HepG2 (cell line): ENCODE measurements around the gene TNFRSF25. TPM values are rescaled to one million over a fixed set of nuclear protein-coding genes. Genes with fewer than 3 reads are reported as not detected.

Experiments
- ATF7-NPFF ChIP-seq: sonication (generic); formaldehyde crosslinking; IDR thresholded peaks from 2 replicates; pipeline ENCODE4 v1.8.1; 2023; ENCODE audit warnings: mild to moderate bottlenecking, low read depth, missing genetic modification reagents, moderate library complexity
- CHD4 ChIP-seq: fragments of 200-600 bp; sonication (generic); IDR thresholded peaks from 2 replicates; pipeline ENCODE4 v1.7.0; 2017; ENCODE audit warnings: mild to moderate bottlenecking, low read length, borderline replicate concordance
- ETV5 ChIP-seq: IDR thresholded peaks from 2 replicates; pipeline ENCODE4 v1.6.1; 2018; ENCODE audit warnings: missing biosample characterization, missing genetic modification reagents, inconsistent platforms, borderline replicate concordance
- HNRNPLL ChIP-seq: fragments of 200-400 bp; formaldehyde crosslinking; IDR thresholded peaks from 2 replicates; pipeline ENCODE4 v1.6.1; 2017; ENCODE audit warnings: mild to moderate bottlenecking, low read depth, low read length; ENCODE audit not compliant: poor library complexity, severe bottlenecking
- SRSF9 ChIP-seq: fragments of 200-400 bp; formaldehyde crosslinking; IDR thresholded peaks from 2 replicates; pipeline ENCODE4 v1.6.1; 2018; ENCODE audit warnings: borderline replicate concordance, mild to moderate bottlenecking, low read depth, low read length; ENCODE audit not compliant: insufficient read depth, poor library complexity, severe bottlenecking
- TFE3 ChIP-seq: IDR thresholded peaks from 2 replicates; pipeline ENCODE4 v1.6.1; 2016
- TSC22D2 ChIP-seq: sonication (generic); formaldehyde crosslinking; IDR thresholded peaks from 2 replicates; pipeline ENCODE4 v1.5.1; 2020; ENCODE audit warnings: missing genetic modification reagents, mild to moderate bottlenecking, borderline replicate concordance
- YEATS2 ChIP-seq: sonication (generic); formaldehyde crosslinking; IDR thresholded peaks from 2 replicates; pipeline ENCODE4 v1.4.0; 2020; ENCODE audit warnings: missing genetic modification reagents, borderline replicate concordance
- ZBTB20 ChIP-seq: sonication (generic); formaldehyde crosslinking; IDR thresholded peaks from 2 replicates; pipeline ENCODE4 v1.8.1; 2023; ENCODE audit warnings: missing genetic modification reagents, low read depth, mild to moderate bottlenecking, borderline replicate concordance
- ZBTB25 ChIP-seq: IDR thresholded peaks from 2 replicates; pipeline ENCODE4 v1.6.1; 2018; ENCODE audit warnings: missing genetic modification reagents
- ZNF121 ChIP-seq: sonication (generic); formaldehyde crosslinking; IDR thresholded peaks from 2 replicates; pipeline ENCODE4 v1.5.0; 2020; ENCODE audit warnings: mild to moderate bottlenecking, missing genetic modification reagents
- ZNF280B ChIP-seq: sonication (generic); formaldehyde crosslinking; IDR thresholded peaks from 2 replicates; pipeline ENCODE4 v1.5.0; 2020; ENCODE audit warnings: missing genetic modification reagents, mild to moderate bottlenecking, borderline replicate concordance
- ZNF329 ChIP-seq: sonication (generic); formaldehyde crosslinking; IDR thresholded peaks from 2 replicates; pipeline ENCODE4 v1.9.0; 2021; ENCODE audit warnings: low read depth, mild to moderate bottlenecking, missing genetic modification reagents
- ZNF367 ChIP-seq: sonication (generic); formaldehyde crosslinking; IDR thresholded peaks from 2 replicates; pipeline ENCODE4 v1.4.0; 2020; ENCODE audit warnings: missing genetic modification reagents, borderline replicate concordance
- ZNF710 ChIP-seq: sonication (generic); formaldehyde crosslinking; IDR thresholded peaks from 2 replicates; pipeline ENCODE4 v1.5.0; 2020; ENCODE audit warnings: mild to moderate bottlenecking, missing genetic modification reagents, borderline replicate concordance
- polyA plus RNA-seq, 8 experiments: library from polyadenylated mRNA; depleted of rRNA in 3 of 8; stranded (reverse) in 7 of 8; unstranded in 1 of 8; fragments of >200 nt; fragmentation: Illumina TruSeq in 4 of 8; extraction: Trizol in 4 of 8; gene quantifications; 2 replicates each; pipeline versions ENCODE4 v1.2.1 to v1.2.3, GENCODE V29; 2011 to 2016; ENCODE audit warnings: low read depth in 4 of 8, missing spikeins in 1 of 8, mixed read lengths in 1 of 8; ENCODE audit not compliant: insufficient read depth in 1 of 8
- total RNA-seq, 5 experiments: library from RNA; depleted of rRNA; stranded (reverse); fragments of >200 nt; fragmentation: Illumina TruSeq; extraction: Trizol; gene quantifications; 2 replicates each; pipeline ENCODE4 v1.2.3, GENCODE V29; 2016; ENCODE audit warnings: low read depth in 1 of 5
- TF ChIP-seq, protein P1 (sequence below): sonication (generic); formaldehyde crosslinking; IDR thresholded peaks from 2 replicates; pipeline ENCODE4 v1.4.0; 2020; ENCODE audit warnings: missing genetic modification reagents

The TNFRSF25 gene
- total and polyA plus RNA-seq, 2 of the 13 experiments (the other 11 are each of a cell fraction or from before 2014, with no cell fraction given) = 1.4 to 1.5 TPM

- no peak for TF ChIP-seq ZNF710 (CRISPR knock-in tag)
- TF ChIP-seq ZNF329 = no peak
- TF ChIP-seq ETV5 (CRISPR knock-in tag) = no peak
- TF ChIP-seq ZNF367 = no peak
- no peak for TF ChIP-seq CHD4
- no peak for TF ChIP-seq YEATS2 (CRISPR knock-in tag)
- peak; percentile 22; the same call in 1 of the 2 replicates for TF ChIP-seq ZNF280B
- TF ChIP-seq ZBTB25 (CRISPR knock-in tag) = peak; percentile 56; the same call in 1 of the 2 replicates
- no peak for TF ChIP-seq ZBTB20 (CRISPR knock-in tag)
- peak; percentile 13; the same call in 1 of the 2 replicates for TF ChIP-seq ZNF121 (CRISPR knock-in tag)
- TF ChIP-seq ATF7-NPFF (CRISPR knock-in tag) = no peak
- peak; percentile 23 for TF ChIP-seq HNRNPLL
- TF ChIP-seq, protein P1, sequence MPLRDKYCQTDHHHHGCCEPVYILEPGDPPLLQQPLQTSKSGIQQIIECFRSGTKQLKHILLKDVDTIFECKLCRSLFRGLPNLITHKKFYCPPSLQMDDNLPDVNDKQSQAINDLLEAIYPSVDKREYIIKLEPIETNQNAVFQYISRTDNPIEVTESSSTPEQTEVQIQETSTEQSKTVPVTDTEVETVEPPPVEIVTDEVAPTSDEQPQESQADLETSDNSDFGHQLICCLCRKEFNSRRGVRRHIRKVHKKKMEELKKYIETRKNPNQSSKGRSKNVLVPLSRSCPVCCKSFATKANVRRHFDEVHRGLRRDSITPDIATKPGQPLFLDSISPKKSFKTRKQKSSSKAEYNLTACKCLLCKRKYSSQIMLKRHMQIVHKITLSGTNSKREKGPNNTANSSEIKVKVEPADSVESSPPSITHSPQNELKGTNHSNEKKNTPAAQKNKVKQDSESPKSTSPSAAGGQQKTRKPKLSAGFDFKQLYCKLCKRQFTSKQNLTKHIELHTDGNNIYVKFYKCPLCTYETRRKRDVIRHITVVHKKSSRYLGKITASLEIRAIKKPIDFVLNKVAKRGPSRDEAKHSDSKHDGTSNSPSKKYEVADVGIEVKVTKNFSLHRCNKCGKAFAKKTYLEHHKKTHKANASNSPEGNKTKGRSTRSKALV = 0 out of 2 replicates have a peak, but pooled peaks have one; percentile 31
- no peak for TF ChIP-seq TFE3 (CRISPR knock-in tag)
- 0 out of 2 replicates have a peak, but pooled peaks have one; percentile 58 for TF ChIP-seq TSC22D2
- no peak for TF ChIP-seq SRSF9
Observed at GRCh38 chr1:6486433-6487011, 20.5 kb upstream of the TNFRSF25 start (continued).
